ENCODE results near the gene ACLY.
A peak's percentile ranks its signal among the peaks of the same experiment; 100 is the strongest.
"Not testable (repeated sequence)": the region's sequence is repeated elsewhere in the genome, so short reads cannot be mapped to it uniquely, and the experiment has no call there.

Gene ACLY

DNA sequence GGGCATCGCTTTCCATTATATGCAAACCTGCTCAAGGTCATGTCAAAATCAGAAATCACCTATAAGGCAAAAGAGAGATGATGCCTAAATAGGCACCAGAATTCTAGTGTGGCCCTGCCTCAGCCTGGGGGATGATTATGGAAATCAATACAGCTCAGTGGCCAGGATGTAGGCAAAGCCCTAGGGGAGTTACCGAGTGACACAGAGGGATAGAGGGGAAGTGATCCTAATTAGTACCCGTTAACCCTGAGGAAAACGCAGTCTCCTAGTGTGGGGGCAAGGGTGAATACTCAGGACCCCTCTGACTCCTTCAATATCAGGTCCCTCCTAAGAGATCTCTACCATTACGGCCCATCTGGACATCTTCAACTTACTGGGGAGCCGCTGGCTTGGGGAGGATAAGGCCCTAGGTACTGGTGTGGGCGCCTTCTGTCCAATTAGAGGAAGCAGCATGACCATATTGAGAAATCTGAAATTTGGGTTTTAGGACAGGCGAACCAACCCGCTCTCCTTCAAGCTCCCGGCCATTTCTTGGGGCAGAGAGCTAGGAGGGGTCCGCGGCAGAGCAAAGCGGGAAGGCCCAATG lies 83.4 kb downstream of the ACLY start:
- Mint-ChIP-seq H3K4me1 (peaks cover 12% of the 10 kb centered on the region), H3K4me3 (peak overlapping the region; percentile 91 to 93 (median 91)), H3K27ac (peak overlapping the region in 2 of 3 experiments; percentile 41 to 76), H3K36me3 (ENCODE audit: low read depth) (peaks cover 31% of the 10 kb centered on the region), H3K27me3 (ENCODE audit: low read depth) (no peaks in the 10 kb centered on the region), H3K9me3 (no peaks in the 10 kb centered on the region)
- no peak for TF ChIP-seq CTCF (IDR thresholded peaks at IDR 0.05; ENCODE audit: unreplicated experiment in 3 of 3)

DNA sequence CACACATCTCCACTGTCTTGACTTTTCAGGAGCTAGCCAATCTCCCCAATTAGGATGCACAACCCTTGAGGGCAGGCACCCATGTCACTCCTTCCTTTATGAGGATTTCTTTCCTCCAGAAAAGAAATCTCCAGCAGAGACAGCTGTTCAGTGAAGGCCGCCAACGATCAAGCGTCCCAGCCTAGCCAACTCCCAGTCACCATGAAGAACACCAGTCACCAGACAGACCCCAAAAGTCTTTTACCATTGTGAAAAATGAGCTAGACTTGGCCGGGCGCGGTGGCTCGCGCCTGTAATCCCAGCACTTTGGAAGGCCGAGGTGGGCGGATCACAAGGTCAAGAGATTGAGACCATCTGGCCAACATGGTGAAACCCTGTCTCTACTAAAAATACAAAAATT lies 88.8 kb downstream of the ACLY start:
- H3K9me3 Mint-ChIP-seq; H3K27ac Mint-ChIP-seq; H3K4me3 Mint-ChIP-seq; H3K4me1 Mint-ChIP-seq; H3K27me3 Mint-ChIP-seq (ENCODE audit: low read depth): not testable (repeated sequence)
- peaks cover 57% of the 10 kb centered on the region for H3K36me3 Mint-ChIP-seq (ENCODE audit: low read depth)

- Mint-ChIP-seq H3K9me3 (no peaks in the 10 kb centered on the region), H3K36me3 (ENCODE audit: low read depth) (peaks cover 39% of the 10 kb centered on the region), H3K4me3 (no peak overlapping the region), H3K27ac (no peak overlapping the region), H3K4me1 (no peaks in the 10 kb centered on the region), H3K27me3 (ENCODE audit: low read depth) (no peaks in the 10 kb centered on the region)
- no peak for TF ChIP-seq CTCF (IDR thresholded peaks at IDR 0.05; ENCODE audit: unreplicated experiment in 3 of 3)
Measured at GRCh38 chr17:41825175-41825845, 93.4 kb downstream of the ACLY start.

DNA sequence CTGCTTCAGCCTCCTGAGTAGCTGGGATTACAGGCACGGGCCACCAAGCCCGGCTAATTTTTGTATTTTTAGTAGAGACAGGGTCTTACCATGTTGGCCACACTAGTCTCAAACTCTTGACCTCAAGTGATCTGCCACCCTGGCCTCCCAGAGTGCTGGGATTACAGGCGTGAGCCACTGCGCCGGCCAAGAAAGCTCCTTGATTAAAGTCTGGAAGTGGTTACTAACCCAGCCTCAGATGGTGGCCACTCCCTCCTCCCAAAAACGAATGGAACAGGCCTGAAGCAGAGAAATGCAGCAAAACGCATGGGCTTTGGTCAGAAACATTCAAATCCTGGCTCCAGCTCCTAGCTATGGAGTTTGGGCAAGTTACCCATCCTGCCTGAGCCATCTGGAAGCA lies 94.7 kb downstream of the ACLY start:
- no peaks in the 10 kb centered on the region for H3K27me3 Mint-ChIP-seq (ENCODE audit: low read depth)
- no peak for TF ChIP-seq CTCF (IDR thresholded peaks at IDR 0.05; ENCODE audit: unreplicated experiment in 3 of 3)
- H3K9me3 Mint-ChIP-seq = no peaks in the 10 kb centered on the region
- H3K4me3 Mint-ChIP-seq = no peak overlapping the region
- no peak overlapping the region for H3K27ac Mint-ChIP-seq
- no peaks in the 10 kb centered on the region for H3K4me1 Mint-ChIP-seq
- H3K36me3 Mint-ChIP-seq (ENCODE audit: low read depth) = peaks cover 33% of the 10 kb centered on the region

DNA sequence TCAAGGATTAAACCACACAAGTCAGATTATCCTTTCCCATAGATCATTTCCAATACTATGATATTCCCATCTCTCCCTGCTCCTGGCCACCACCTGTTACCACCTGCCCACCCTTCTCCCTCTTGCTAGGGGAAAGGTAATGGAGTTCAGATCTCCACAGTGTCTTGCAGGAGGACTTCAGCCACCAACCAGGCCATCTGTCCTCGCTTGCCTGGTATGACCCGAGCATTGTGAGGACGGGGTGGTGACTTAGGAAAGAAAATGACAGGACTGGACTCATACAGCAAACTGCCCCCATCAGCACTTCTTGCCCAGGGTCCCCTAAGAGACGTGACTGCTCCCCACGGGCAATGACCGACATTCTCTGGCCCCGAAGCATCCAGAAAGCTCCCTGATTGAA lies 95.2 kb downstream of the ACLY start:
- no peaks in the 10 kb centered on the region for H3K9me3 Mint-ChIP-seq
- H3K27ac Mint-ChIP-seq = peak overlapping the region in 1 of 3 experiments; percentile 61
- peaks cover 29% of the 10 kb centered on the region for H3K36me3 Mint-ChIP-seq (ENCODE audit: low read depth)
- H3K4me1 Mint-ChIP-seq = no peaks in the 10 kb centered on the region
- H3K27me3 Mint-ChIP-seq (ENCODE audit: low read depth) = no peaks in the 10 kb centered on the region
- no peak overlapping the region for H3K4me3 Mint-ChIP-seq
- TF ChIP-seq CTCF (IDR thresholded peaks at IDR 0.05; ENCODE audit: unreplicated experiment in 3 of 3) = no peak

- no peaks in the 10 kb centered on the region for H3K9me3 Mint-ChIP-seq
- H3K27ac Mint-ChIP-seq = peak overlapping the region in 1 of 3 experiments; percentile 61
- H3K36me3 Mint-ChIP-seq (ENCODE audit: low read depth) = peaks cover 31% of the 10 kb centered on the region
- no peaks in the 10 kb centered on the region for H3K4me1 Mint-ChIP-seq
- TF ChIP-seq CTCF (IDR thresholded peaks at IDR 0.05; ENCODE audit: unreplicated experiment in 3 of 3) = no peak
- no peaks in the 10 kb centered on the region for H3K27me3 Mint-ChIP-seq (ENCODE audit: low read depth)
- H3K4me3 Mint-ChIP-seq = no peak overlapping the region
Measured at GRCh38 chr17:41823141-41823524, 95.6 kb downstream of the ACLY start.
